Kidney epithelial cell (primary cell): ENCODE measurements around the gene CAPN7. TPM values are rescaled to one million over a fixed set of nuclear protein-coding genes. Genes with fewer than 3 reads are reported as not detected.

Source experiments
- DNase-seq: peaks from one replicate; pipeline ENCODE4 v3.0.0-alpha.2; 2010; ENCODE audit warnings: low read depth
- H3K27me3 ChIP-seq: 2 replicates; pipeline ENCODE4 v1.6.0; 2011; ENCODE audit warnings: low read length; ENCODE audit not compliant: control insufficient read depth, insufficient read depth
- H3K36me3 ChIP-seq: 2 replicates; pipeline ENCODE4 v1.5.1; 2011; ENCODE audit warnings: low read length; ENCODE audit not compliant: control insufficient read depth, insufficient read depth
- H3K4me3 ChIP-seq: 2 replicates; pipeline ENCODE4 v1.5.1; 2011; ENCODE audit warnings: low read depth, mild to moderate bottlenecking, control low read depth, low read length
- CTCF ChIP-seq: IDR thresholded peaks from 2 replicates; pipeline ENCODE4 v1.5.1; 2011; ENCODE audit warnings: mild to moderate bottlenecking, moderate library complexity, low read length, control low read depth, inconsistent platforms; ENCODE audit not compliant: insufficient read depth, poor library complexity, severe bottlenecking
- total RNA-seq: library from RNA; depleted of rRNA; stranded (reverse); fragments of >200 nt; gene quantifications from 2 replicates; pipeline ENCODE4 v1.2.3, GENCODE V29; 2015

The CAPN7 gene
- total RNA-seq, 1 donor from 2014 or later: 15.8 TPM

- no peak for DNase-seq
- no peak for TF ChIP-seq CTCF
- Histone ChIP-seq H3K36me3 (no peaks in the 10 kb centered on the region), H3K4me3 (no peak overlapping the region), H3K27me3 (no peaks in the 10 kb centered on the region)
Measured at GRCh38 chr3:15280853-15281532, 74.9 kb downstream of the CAPN7 start.

DNA sequence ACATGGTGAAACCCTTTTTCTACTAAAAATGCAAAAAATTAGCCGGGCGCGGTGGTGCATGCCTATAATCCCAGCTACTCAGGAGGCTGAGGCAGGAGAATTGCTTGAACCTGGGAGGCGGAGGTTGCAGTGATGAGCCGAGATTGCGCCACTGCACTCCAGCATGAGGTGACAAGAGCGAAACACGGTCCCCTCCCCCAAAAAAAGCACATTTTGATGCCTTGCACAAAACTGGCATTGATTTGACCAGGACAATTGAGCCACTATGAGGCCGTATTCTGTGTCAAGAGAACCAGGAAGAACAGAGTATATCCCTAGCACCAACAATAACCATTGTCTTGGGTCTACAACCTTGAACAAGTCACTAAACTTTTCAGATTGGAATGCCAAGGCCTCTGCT, 75.8 kb downstream of the CAPN7 start:
- H3K4me3 ChIP-seq: no peak overlapping the region
- DNase-seq: no peak
- no peak for TF ChIP-seq CTCF
- H3K27me3 ChIP-seq: no peaks in the 10 kb centered on the region
- H3K36me3 ChIP-seq: no peaks in the 10 kb centered on the region

- H3K27me3 ChIP-seq: no peaks in the 10 kb centered on the region
- no peak for TF ChIP-seq CTCF
- no peaks in the 10 kb centered on the region for H3K36me3 ChIP-seq
- no peak overlapping the region for H3K4me3 ChIP-seq
- DNase-seq: no peak
Measured at GRCh38 chr3:15283702-15284101, 77.7 kb downstream of the CAPN7 start.

DNA sequence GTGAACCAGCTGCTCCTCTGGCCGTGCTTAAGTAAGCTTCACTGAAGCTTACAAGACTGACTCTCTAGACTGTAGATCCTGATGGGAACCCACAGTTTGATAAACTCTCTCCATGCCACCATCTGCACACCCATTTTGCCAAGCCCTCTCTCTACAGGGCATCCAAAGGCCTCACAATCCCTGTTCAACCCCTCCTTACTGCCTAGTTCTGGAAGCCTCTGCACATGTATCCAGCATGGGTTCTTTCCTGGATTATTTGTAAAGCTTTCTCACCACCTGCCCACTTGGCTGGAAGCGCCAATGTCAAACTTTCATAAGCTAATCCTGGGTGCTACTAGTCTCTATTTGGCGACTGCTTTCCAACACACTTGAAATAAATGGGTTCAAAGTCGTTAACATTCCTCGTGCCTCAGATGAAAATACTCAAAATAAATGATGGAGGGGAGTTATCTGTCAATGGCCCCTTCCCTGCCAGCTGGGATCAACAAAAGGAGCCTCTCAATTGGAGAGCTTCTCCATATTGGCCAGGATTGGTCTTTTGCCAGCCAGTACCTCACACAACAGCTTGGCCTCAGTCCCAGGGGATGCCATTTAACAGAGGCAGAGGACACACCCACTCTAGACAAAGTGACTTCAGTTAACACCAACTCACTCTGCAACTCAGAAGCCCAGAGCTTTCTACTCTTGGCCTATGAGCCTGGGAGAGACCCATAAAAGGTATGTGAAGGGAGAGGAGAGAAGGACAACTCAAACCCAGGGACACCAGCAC, 78.3 kb downstream of the CAPN7 start:
- no peak overlapping the region for H3K4me3 ChIP-seq
- no peak for DNase-seq
- H3K36me3 ChIP-seq: no peaks in the 10 kb centered on the region
- TF ChIP-seq CTCF: no peak
- no peaks in the 10 kb centered on the region for H3K27me3 ChIP-seq

GRCh38 chr3:15286022-15286421, 80.0 kb downstream of the CAPN7 start:
- Histone ChIP-seq H3K4me3 (no peak overlapping the region), H3K36me3 (no peaks in the 10 kb centered on the region)
- TF ChIP-seq CTCF: no peak

More at GRCh38 chr3:15286022-15286421, 80.0 kb downstream of the CAPN7 start:
- H3K27me3 ChIP-seq: no peaks in the 10 kb centered on the region
- DNase-seq: no peak
